NB4 (cell line): ENCODE results near the gene SLC36A3.

ENCODE experiments used
- CTCF ChIP-seq: IDR thresholded peaks from one replicate; pipeline ENCODE4 v1.5.1; 2012; ENCODE audit warnings: low read depth, low read length
- MAX ChIP-seq: IDR thresholded peaks from 2 replicates; pipeline ENCODE4 v1.6.1; 2011; ENCODE audit warnings: low read depth, low read length
- MYC ChIP-seq: IDR thresholded peaks from 2 replicates; pipeline ENCODE4 v1.6.1; 2011; ENCODE audit warnings: low read depth, low read length
- POLR2A ChIP-seq: IDR thresholded peaks from 2 replicates; pipeline ENCODE4 v1.6.1; 2011; ENCODE audit warnings: mild to moderate bottlenecking; ENCODE audit not compliant: insufficient read length; ENCODE audit errors: extremely low read depth

DNA sequence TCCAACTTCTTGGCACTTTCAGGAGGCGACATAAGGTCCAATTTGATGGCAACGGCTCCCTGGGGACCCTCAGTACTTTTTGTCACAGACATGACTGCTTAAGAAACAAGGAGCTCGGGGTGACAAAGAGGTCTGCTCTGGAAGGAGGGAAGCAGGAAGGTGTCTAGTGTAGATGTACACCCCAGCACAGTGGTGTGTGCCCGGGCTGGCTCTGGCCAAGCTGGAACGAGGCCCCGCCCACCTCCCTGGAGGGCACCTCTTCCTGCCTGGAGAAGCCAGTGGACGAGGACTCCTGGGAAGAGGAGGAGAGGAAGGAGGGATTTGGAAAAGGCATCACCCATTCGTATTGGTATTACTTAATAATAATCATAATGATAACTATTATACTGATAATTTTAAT, 43.8 kb upstream of the SLC36A3 start, which contains the start of gene SLC36A2:
- TF ChIP-seq CTCF (no peak), MAX (no peak), POLR2A (no peak), MYC (no peak)
